GM12873 (cell line): ENCODE measurements around the gene LSM3.

ENCODE experiments used
- CTCF ChIP-seq: IDR thresholded peaks from 2 replicates; pipeline ENCODE4 v1.5.1; 2012; ENCODE audit warnings: low read depth, mild to moderate bottlenecking, moderate library complexity, low read length, control low read depth; ENCODE audit not compliant: insufficient read depth; ENCODE audit errors: missing control alignments

Gene LSM3

GRCh38 chr3:14138878-14139655, 39.5 kb upstream of the LSM3 start:
- TF ChIP-seq CTCF, result no peak

- TF ChIP-seq CTCF, result no peak
Measured at GRCh38 chr3:14139771-14140170, 38.8 kb upstream of the LSM3 start.

DNA sequence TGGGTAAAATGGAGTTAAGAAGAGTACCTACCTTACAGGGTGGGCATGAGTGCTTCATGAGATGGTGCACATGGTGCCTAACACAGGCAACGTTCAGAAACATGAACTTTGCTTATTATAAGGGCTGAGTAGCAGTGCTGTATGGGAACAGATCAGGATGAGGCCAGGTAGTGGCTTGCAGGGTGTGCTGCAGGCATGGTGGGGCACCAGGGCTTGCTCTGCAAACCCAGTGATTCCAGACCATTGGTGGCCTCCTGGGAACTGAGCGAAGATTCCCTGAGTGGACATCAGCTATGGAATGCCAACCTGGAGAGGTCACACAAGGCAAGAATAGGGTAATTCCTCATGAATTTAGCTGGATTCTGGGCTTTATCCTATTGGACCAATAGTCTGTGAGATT, 37.9 kb upstream of the LSM3 start:
- TF ChIP-seq CTCF, result no peak

- no peak for TF ChIP-seq CTCF
Measured at GRCh38 chr3:14141144-14141543, 37.5 kb upstream of the LSM3 start.

- no peak for TF ChIP-seq CTCF
Measured at GRCh38 chr3:14141602-14142341, 36.8 kb upstream of the LSM3 start.

DNA sequence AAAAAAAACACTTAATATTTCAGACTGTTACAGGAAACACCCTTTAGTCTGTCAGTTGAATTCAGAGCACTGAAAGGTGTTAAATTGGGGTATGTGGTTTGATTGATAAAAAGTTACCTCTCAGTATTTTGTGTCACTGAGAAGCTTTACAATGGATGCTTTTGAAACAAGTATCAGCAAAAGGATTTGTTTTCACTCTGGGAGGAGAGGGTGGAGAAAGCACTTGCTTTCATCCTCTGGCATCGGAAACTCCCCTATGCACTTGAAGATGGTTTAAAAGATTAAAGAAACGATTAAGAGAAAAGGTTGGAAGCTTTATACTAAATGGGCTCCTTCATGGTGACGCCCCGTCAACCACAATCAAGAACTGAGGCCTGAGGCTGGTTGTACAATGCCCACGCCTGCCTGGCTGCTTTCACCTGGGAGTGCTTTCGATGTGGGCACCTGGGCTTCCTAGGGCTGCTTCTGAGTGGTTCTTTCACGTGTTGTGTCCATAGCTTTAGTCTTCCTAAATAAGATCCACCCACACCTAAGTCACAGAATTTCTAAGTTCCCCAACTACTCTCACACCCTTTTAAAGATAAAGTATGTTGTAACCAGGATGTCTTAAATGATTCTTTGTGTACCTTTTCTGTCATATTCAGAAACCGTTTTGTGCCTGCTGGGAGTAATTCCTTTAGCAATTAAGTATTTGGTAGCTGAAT, 35.9 kb upstream of the LSM3 start:
- no peak for TF ChIP-seq CTCF
